NCI-H1694 (cell line): Measurements from ENCODE around the gene RAPGEF2.

ENCODE experiments used
- DNase-seq: peaks from one replicate; lab custom pipeline; 2025; lab: John Stamatoyannopoulos, UW

RAPGEF2 gene

GRCh38 chr4:159197260-159197884 is 94.5 kb downstream of the RAPGEF2 start:
- DNase-seq, result no peak

DNA sequence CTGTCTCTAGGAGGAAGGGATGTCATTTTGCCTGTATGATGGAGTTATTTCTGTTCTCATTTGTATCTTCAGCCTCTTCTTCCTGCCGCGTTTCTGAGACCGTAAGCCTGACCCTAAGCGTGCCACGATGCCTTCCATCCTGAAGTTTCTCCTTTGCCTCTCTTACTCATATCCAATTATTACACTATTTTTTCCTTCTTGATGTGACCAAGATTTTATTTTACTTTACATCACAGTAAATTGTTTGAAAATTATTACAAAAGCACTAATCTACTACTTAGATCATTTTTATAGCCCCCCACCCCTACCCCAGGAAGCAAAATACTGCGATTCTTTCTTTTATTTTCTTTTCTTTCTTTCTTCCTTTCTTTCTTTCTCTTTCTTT is 95.0 kb downstream of the RAPGEF2 start:
- no peak for DNase-seq

- DNase-seq, result no peak
Observed at GRCh38 chr4:159199826-159200225, 96.9 kb downstream of the RAPGEF2 start.

- DNase-seq, result peak; percentile 14
Observed at GRCh38 chr4:159201168-159201567, 98.3 kb downstream of the RAPGEF2 start.

- no peak for DNase-seq
Observed at GRCh38 chr4:159204566-159204965, 101.7 kb downstream of the RAPGEF2 start.

- DNase-seq, result no peak
Observed at GRCh38 chr4:159205466-159205865, 102.6 kb downstream of the RAPGEF2 start.

GRCh38 chr4:159206427-159206871 is 103.6 kb downstream of the RAPGEF2 start:
- no peak for DNase-seq

- DNase-seq, result no peak
Observed at GRCh38 chr4:159209249-159209648, 106.4 kb downstream of the RAPGEF2 start.

DNA sequence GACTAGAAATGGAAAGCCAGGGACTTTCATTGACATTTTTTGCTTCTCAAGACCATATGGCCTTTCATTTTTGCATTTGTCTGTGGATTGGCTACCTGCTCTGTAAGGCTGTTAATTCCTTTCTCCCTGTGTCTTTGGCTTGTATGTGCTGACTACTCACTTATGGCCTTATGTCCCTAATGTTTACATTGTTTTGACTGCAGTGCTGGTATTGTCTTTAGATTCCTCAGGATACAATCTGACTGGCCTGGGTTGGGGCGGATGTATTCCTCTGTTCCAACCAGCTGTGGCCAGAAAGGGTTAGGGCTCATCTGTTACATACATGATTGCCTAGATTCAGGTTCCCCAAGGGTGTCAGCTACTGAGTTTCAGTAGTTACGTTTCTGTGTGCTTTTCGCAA is 108.1 kb downstream of the RAPGEF2 start:
- DNase-seq, result no peak

DNA sequence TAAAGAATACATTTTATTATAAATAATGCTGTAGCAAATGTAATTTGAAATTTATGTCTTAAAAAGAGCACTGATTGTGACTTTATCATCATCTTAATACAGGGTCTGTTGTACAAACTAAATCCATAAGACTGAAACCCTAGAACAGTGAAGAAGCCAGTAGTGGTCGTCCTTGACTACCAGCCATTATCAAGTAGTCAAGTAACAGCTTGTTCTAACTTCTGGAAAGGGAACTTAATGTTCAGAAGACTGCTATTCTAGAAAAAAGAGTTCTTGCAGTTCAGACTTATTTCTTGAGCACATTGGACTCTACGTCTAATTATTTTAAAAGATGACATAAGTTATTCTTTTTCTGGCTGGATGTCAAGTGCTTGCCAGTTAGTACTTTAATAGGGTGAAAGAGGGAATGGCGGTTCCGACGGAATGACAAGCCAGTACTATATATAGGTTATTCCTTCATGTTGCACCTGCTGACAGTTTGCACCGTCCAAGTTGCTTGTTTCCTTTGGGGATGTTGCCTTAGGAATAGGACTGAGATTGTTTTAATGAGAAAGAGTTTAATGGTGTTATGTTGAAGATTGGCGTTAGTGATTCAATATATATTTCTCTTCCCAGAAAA is 109.9 kb downstream of the RAPGEF2 start:
- no peak for DNase-seq

DNA sequence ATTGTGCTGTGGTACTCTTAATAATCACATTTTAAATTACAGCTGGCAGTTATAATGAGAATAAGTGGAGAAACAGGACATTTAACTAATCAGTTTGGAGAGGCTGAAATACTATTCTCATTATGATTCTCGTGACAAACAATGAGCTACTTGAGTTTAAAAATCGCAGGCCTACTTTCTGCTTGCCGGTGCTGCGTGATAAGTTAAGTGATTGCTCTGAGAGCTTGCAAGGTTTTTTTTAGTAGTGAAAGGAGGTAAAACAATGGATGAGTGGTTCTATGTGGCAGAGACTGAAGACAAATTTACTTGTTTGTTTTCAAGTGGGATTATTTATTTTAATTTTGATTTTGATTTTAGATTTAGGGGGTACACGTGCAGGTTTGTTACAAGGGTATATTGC is 114.0 kb downstream of the RAPGEF2 start:
- no peak for DNase-seq

DNA sequence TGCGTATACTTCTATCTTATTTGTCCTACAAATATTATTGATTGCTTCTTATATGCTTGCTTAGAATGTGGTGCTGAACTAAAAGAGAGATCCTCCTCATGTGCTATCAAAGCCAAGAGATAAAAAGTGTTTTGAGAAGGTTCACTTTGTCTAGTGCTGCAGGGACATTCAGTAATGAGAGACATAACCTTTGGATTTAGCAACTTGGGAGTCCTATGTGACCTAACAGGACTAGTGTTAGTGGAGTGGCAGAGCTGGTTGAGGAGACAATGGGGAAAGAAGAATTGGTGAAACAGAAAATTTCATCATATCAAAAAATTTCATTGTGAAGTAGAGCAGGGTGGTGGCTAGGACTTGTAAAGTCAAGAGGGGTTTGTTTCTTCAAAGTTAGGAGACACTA is 117.0 kb downstream of the RAPGEF2 start:
- no peak for DNase-seq

GRCh38 chr4:159220353-159220752 is 117.5 kb downstream of the RAPGEF2 start:
- no peak for DNase-seq

DNA sequence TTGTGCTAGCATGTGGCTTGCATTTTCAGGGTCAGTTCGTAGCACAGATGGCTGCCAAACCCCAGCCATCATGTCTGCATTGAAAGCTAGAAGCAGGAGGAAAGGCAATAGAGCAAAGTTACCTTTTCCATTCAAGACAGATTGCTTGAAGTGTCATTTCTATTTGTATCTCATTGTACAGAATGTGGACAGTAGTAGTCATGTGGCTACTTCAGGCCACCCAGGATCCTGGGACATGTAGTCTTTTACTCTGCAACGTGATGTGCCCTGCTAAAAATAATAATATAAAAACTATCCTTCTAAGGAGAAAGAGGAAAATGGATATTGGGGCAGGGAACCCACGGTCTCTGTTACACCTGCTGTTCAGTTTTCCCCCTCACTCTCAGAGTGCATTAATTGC is 118.4 kb downstream of the RAPGEF2 start:
- no peak for DNase-seq

GRCh38 chr4:159222043-159222552 is 119.2 kb downstream of the RAPGEF2 start:
- DNase-seq, result no peak

- DNase-seq, result no peak
Observed at GRCh38 chr4:159224408-159224807, 121.5 kb downstream of the RAPGEF2 start.

DNA sequence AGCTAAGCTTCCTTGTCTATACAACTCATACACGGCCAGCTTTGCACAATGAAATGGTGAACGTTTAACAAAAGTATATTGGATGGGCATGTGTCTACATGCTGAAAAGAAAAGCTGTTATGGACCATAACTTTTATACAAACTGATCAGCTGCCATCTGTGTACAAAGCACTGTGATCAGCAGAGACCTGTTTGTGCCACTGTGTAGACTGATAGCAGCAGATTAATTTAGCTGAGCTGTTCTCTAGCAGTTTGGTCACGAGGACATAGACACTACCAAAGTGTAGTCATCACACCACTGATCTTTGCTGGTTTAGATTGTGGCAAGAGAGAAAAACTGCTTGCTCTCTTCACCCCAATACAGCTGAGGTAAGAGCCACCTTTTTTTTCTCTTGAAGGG is 124.5 kb downstream of the RAPGEF2 start:
- no peak for DNase-seq

DNA sequence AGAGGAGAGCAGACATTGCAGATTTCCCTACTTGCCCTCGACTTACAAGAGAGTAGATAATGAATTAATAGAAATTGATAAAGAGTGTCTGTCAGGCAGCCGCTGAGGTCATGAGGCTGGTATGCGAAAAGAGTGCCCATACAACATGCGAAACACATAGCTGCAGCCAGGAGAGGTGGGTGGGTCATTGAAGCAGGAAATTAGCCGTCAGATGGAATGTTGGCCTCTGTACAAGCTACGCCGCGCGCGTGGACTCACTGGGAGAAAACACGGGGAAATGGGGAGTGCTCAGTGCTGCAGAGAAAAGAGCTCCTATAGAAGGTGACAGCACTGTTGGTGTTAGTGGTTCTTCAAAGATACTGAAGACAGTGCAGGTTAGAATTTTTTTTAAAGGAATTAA is 125.1 kb downstream of the RAPGEF2 start:
- DNase-seq, result no peak

DNA sequence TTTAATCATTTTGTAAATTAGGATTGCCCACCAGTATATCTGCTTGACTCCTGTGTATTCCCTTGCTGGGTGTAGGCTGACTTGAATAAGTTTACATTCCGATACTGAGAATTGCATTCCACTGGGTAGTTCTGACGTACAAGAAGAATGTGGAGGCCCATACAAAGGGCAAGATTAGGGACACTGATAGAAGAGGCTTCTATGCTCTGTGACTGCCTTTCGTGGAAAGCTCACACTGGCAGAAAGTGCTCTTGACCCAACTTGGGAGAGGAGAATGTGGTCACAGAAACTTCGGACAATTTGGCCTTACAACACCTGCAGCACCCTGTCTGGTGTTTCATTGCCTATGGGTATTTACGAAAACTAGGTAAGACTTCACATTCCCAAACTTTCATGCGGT is 126.3 kb downstream of the RAPGEF2 start:
- no peak for DNase-seq

DNA sequence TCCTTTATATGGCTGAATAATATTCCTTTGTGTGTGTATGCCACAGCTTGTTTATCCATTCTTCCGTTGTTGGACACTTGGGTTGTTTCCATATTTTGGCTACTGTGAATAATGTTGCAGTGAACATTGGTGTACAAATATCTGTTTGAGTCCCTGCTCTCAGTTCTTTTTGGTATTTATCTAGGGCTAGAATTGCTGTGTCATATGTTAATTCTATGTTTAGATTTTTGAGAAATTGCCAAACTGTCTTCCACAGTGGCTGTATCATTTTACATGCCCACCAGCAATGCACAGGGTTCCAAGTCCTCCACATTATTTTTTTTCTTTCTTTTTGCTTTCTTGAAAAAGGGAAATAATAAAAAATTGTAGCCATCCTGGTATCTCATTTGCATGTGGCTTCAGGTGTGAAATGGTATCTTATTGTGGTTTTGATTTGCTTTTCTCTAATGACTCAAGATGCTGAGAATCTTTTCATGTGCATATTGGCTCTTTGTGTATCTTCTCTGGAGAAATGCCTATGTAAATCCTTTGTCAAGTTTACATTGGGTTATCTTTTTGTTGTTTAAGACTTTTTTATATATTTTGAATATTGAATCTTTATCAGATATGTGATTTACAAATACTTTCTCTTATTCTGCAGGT is 129.7 kb downstream of the RAPGEF2 start:
- no peak for DNase-seq

GRCh38 chr4:159235779-159236368 is 133.0 kb downstream of the RAPGEF2 start:
- no peak for DNase-seq

- DNase-seq, result no peak
Observed at GRCh38 chr4:159237975-159238374, 135.1 kb downstream of the RAPGEF2 start.

- no peak for DNase-seq
Observed at GRCh38 chr4:159238631-159239030, 135.8 kb downstream of the RAPGEF2 start.
